HUES64 (cell line): ENCODE data around the gene TMC2.

ENCODE experiments used
- H3K27ac ChIP-seq: 2 replicates; pipeline ENCODE4 v1.7.0; 2013; ENCODE audit warnings: low read depth, low read length, inconsistent platforms
- H3K27me3 ChIP-seq: 2 replicates; pipeline ENCODE4 v1.6.1; 2013; ENCODE audit warnings: mild to moderate bottlenecking, low read length; ENCODE audit not compliant: insufficient read depth
- H3K36me3 ChIP-seq: 2 replicates; pipeline ENCODE4 v1.6.1; 2013; ENCODE audit warnings: mild to moderate bottlenecking, low read length; ENCODE audit not compliant: insufficient read depth
- H3K4me1 ChIP-seq: 2 replicates; pipeline ENCODE4 v1.6.1; 2013; ENCODE audit warnings: mild to moderate bottlenecking, low read length, moderate library complexity; ENCODE audit not compliant: insufficient read depth
- H3K4me3 ChIP-seq: 2 replicates; pipeline ENCODE4 v1.5.1; 2013; ENCODE audit warnings: mild to moderate bottlenecking, low read length, moderate library complexity
- H3K9ac ChIP-seq: 2 replicates; pipeline ENCODE4 v1.6.1; 2013; ENCODE audit warnings: mild to moderate bottlenecking, low read depth, low read length
- H3K9me3 ChIP-seq: 2 replicates; pipeline ENCODE4 v1.6.1; 2013; ENCODE audit warnings: low read depth, low read length; ENCODE audit not compliant: insufficient read depth
- WGBS: fragments of 150-250, 120-280 bp; methylation state at CpG from one replicate; pipeline ENCODE4 v1.1.7; 2013; ENCODE audit warnings: missing lambda C conversion rate; 5-methylcytosine and 5-hydroxymethylcytosine counted together

TMC2 gene

DNA sequence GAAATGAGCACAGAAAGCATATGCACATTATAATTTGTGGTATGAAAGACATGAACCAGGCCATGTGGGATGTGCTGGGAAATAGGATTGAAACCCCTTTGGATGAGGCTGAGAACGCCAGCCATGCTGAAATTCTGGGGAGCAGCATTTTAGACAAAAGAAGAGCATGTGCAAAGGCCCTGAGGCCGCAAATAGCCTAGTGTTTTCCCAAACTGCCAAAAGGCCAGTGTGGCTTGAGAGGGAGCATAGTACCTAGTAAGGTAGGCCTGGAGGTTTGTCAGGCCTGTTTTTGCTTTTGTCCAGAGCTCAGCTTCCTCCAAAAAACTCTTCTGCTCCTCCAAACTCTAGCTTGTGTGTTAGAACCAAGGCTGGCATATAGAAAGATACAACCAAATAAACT, 58.7 kb downstream of the TMC2 start:
- H3K36me3 ChIP-seq, result no peaks in the 10 kb centered on the region
- WGBS, result 89% methylated on average over 2 of the region's 2 CpGs
- 0 out of 2 replicates have a peak, but pooled peaks cover 8% of the 10 kb centered on the region for H3K4me1 ChIP-seq
- H3K27me3 ChIP-seq, result no peaks in the 10 kb centered on the region; the same call in 1 of the 2 replicates
- H3K27ac ChIP-seq, result no peak overlapping the region
- no peak overlapping the region for H3K4me3 ChIP-seq
- H3K9me3 ChIP-seq, result no peaks in the 10 kb centered on the region
- H3K9ac ChIP-seq, result no peak overlapping the region

DNA sequence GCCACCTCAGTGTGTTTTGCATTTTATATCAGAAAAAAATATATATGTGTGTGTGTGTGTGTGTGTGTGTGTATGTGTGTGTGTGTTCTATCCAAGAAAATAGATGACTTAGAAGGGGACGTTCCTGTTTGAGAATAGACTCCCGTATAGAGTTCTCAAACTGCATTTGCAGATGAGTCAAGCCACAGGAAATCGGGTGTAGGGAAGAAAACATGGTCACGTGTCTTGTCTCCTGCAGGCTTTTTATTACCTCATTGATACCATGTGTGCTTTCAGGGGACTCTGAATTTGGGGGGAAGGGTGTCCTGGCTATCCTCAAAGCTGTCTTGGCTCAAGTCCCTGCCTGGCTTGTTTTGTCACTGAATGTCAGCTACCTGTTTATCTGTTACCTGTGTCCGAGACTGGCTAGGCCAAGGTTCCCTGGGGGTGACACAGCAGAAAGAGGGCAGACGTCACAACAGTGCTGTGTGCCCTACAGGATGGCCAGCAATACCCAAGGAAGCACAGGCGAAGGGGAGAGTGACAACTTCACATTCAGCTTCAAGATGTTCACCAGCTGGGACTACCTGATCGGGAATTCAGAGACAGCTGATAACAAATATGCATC, 60.4 kb downstream of the TMC2 start:
- WGBS, result 70% methylated on average over 8 of the region's 8 CpGs
- Histone ChIP-seq H3K9ac (no peak overlapping the region), H3K27me3 (no peaks in the 10 kb centered on the region; the same call in 1 of the 2 replicates)

DNA sequence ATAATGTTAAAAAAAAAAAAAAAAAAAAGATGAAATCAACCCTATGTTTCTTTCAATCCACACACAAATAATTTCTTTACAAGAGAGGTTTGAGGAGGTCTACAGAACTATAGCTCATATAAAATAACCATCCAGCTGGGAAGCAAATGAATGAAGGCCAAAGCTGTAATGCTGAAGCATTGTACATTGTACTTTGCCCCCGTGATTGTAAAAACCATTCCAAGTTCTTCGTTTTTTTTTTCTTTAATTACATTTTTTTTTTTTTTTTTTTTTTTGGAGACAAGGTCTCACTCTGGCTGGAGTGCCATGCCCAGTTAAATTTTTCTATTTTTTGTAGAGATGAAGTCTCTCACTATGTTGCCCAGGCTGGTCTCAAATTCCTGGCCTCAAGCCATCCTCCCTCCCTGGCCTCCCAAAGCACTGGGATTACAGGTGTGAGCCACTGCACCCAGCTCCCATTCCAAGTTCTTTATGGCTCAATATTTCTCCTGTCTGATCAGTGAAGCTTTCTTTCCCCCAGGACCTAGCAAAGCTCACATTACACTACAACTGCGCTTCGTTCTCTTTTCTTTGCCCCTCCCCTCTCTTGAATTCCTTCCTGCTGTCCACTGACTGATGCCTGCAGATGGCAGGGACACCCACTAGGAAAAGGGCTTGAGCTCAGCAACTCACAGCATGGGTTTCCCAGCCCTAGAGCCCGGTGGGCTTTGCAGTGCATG, 63.1 kb downstream of the TMC2 start:
- 0 out of 2 replicates have a peak, but pooled peaks cover 8% of the 10 kb centered on the region for H3K4me1 ChIP-seq
- no peaks in the 10 kb centered on the region for H3K36me3 ChIP-seq
- H3K9me3 ChIP-seq, result no peaks in the 10 kb centered on the region
- H3K27me3 ChIP-seq, result no peaks in the 10 kb centered on the region
- WGBS, result 50% methylated on average over 4 of the region's 5 CpGs
- H3K9ac ChIP-seq, result no peak overlapping the region
- no peak overlapping the region for H3K27ac ChIP-seq
- no peak overlapping the region for H3K4me3 ChIP-seq

More for the DNA sequence above, 60.4 kb downstream of the TMC2 start:
- Histone ChIP-seq H3K36me3 (no peaks in the 10 kb centered on the region), H3K4me3 (no peak overlapping the region), H3K9me3 (no peaks in the 10 kb centered on the region), H3K4me1 (0 out of 2 replicates have a peak, but pooled peaks cover 8% of the 10 kb centered on the region), H3K27ac (no peak overlapping the region)

DNA sequence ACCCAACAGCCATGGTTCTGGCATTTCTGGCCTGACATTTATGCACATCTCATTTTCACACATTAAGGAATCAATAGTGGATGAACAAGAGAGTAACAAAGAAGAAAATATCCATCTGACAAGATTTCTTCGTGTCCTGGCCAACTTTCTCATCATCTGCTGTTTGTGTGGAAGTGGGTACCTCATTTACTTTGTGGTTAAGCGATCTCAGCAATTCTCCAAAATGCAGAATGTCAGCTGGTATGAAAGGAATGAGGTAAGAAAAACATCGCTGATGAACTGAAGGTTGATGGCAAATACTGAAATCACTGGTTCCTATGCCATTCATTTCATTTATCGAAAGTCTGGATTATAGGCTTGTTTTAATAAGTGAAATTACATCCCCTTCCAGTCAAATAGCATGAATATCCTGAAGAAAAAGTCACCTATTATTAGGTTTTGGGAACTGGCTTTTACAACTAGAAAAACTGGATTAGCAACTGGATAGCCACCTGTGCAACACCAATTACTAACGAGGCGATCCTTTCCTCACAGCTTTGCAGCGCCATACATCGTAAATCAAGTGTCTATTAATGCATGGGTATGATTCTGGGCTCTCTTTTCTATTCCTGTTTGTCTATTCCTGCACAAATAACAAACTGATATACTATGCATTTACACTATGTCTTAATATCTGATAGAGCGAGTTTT, 65.8 kb downstream of the TMC2 start:
- Histone ChIP-seq H3K27me3 (no peaks in the 10 kb centered on the region), H3K27ac (no peak overlapping the region), H3K36me3 (no peaks in the 10 kb centered on the region), H3K9me3 (peaks cover 15% of the 10 kb centered on the region), H3K4me3 (no peak overlapping the region), H3K4me1 (0 out of 2 replicates have a peak, but pooled peaks cover 4% of the 10 kb centered on the region), H3K9ac (no peak overlapping the region)
- WGBS, result 94% methylated on average over 8 of the region's 9 CpGs

DNA sequence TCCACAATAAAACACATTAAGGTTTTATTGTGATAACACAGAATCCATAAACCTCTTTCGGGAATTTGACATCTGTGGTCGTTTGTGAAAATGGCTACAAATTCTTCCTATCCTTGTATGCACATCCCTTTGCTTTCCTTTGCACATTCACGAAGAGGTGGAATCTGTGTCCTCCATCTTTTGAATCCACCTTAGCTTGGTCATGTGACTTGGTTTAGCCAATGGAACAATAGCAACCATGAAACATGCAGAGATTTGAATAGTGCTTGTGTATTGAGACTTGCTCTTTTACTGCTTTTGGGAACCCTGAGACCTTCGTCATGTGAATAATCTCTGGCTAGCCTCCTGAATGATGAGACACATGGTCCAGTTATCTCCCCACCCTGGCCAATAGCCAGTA, 66.4 kb downstream of the TMC2 start:
- Histone ChIP-seq H3K9ac (no peak overlapping the region), H3K4me1 (0 out of 2 replicates have a peak, but pooled peaks cover 4% of the 10 kb centered on the region), H3K36me3 (no peaks in the 10 kb centered on the region), H3K27ac (no peak overlapping the region), H3K27me3 (no peaks in the 10 kb centered on the region), H3K4me3 (no peak overlapping the region), H3K9me3 (peaks cover 19% of the 10 kb centered on the region)
- 94% methylated on average over 4 of the region's 4 CpGs for WGBS

DNA sequence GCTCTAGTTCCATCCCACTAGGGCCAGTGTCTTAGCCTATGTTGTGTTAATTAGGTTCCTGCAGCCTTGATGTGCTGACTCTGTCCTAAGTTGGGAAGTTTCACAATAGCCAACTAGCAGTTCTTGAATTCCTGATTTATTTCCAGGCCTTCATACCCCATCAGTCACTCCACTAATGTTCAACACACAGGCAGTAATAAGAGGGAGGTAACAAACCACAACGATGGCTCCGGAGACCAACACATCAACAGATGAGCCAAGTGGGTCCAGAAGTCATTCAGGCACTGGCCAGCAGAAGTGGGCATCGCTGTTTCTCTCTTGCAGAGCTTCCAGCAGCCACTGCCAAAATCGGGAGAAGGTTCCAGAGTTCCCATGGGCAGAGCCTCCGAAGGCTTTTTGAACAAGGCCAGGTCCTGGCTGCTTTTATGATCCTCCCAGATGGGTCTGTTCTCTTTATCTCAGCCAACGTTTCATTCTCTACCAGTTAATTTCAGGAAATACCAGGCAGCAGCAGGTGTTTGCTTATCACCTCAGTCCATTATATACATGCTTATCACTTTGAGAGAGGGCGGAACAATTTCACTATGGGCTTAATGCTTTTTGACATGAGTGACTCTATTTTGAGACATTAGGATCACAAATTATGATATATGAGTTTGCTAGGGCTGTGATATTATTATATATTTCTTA, 67.6 kb downstream of the TMC2 start:
- H3K9me3 ChIP-seq, result peaks cover 19% of the 10 kb centered on the region
- H3K4me1 ChIP-seq, result 0 out of 2 replicates have a peak, but pooled peaks cover 4% of the 10 kb centered on the region
- WGBS, result 85% methylated on average over 7 of the region's 7 CpGs
- no peak overlapping the region for H3K4me3 ChIP-seq
- H3K36me3 ChIP-seq, result no peaks in the 10 kb centered on the region
- H3K27me3 ChIP-seq, result no peaks in the 10 kb centered on the region
- H3K9ac ChIP-seq, result no peak overlapping the region
- no peak overlapping the region for H3K27ac ChIP-seq

DNA sequence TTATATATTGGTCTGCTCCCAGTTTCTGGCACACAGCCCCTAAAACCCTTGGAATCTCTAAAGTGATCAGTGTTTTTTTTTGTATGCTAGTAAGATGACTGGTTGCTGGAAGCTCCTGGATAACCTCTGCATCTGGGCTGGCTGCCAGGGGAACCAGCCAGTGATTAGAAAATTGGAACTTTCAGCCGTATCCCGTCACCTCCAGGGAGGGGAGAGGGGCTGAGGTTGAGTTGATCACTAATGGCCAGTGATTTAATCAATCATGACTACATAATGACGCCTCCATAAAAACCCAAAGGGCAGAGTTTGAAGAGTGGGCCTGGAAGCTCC, 68.1 kb downstream of the TMC2 start:
- 90% methylated on average over 3 of the region's 3 CpGs for WGBS
- Histone ChIP-seq H3K9ac (no peak overlapping the region), H3K4me1 (0 out of 2 replicates have a peak, but pooled peaks cover 4% of the 10 kb centered on the region), H3K9me3 (peaks cover 19% of the 10 kb centered on the region), H3K4me3 (no peak overlapping the region), H3K27ac (no peak overlapping the region), H3K27me3 (no peaks in the 10 kb centered on the region), H3K36me3 (no peaks in the 10 kb centered on the region)

DNA sequence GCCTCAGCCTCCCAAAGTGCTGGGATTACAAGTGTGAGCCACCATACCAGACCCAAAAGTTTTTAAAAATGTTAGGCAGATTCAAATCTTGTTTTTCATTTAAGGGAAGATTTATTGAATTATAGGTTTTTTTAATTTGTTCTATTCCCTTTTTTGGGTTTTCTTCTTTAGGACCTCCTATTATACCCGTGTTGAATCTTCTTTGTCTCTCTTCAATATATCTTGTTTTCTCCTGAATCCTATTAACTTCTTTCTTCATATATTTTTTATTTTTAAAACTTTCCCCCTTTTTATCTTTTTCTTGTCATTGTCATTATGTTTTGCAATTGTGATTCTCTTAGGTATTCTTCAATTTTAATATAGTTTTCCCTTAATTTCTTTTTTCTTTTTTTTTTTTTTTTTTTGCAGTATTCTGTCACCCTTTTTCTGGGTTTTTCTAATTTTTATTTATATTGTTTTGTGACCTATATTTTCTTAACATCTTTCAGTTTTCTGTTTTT, 70.2 kb downstream of the TMC2 start:
- WGBS, result 75% methylated on average over 1 of the region's 1 CpG
- peaks cover 19% of the 10 kb centered on the region for H3K9me3 ChIP-seq
- H3K4me3 ChIP-seq, result no peak overlapping the region
- H3K27me3 ChIP-seq, result peaks cover 4% of the 10 kb centered on the region; the same call in 1 of the 2 replicates
- H3K27ac ChIP-seq, result no peak overlapping the region
- H3K36me3 ChIP-seq, result no peaks in the 10 kb centered on the region
- H3K9ac ChIP-seq, result no peak overlapping the region
- no peaks in the 10 kb centered on the region for H3K4me1 ChIP-seq

DNA sequence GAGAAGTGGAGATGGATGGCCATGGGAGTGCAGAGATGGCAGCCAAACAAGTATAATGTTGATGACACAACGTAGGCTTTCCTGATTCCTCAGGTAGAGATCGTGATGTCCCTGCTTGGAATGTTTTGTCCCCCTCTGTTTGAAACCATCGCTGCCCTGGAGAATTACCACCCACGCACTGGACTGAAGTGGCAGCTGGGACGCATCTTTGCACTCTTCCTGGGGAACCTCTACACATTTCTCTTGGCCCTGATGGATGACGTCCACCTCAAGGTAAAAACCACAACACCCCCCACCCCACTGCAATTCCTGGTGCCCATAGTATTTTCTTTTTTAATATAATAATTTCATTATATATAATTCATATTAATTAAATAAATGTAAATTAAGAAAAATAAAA, 74.0 kb downstream of the TMC2 start:
- no peaks in the 10 kb centered on the region for H3K4me1 ChIP-seq
- no peaks in the 10 kb centered on the region for H3K36me3 ChIP-seq
- no peak overlapping the region for H3K9ac ChIP-seq
- no peak overlapping the region for H3K27ac ChIP-seq
- H3K9me3 ChIP-seq, result peaks cover 19% of the 10 kb centered on the region
- 95% methylated on average over 6 of the region's 6 CpGs for WGBS
- no peak overlapping the region for H3K4me3 ChIP-seq
- H3K27me3 ChIP-seq, result peaks cover 7% of the 10 kb centered on the region; the same call in 1 of the 2 replicates

DNA sequence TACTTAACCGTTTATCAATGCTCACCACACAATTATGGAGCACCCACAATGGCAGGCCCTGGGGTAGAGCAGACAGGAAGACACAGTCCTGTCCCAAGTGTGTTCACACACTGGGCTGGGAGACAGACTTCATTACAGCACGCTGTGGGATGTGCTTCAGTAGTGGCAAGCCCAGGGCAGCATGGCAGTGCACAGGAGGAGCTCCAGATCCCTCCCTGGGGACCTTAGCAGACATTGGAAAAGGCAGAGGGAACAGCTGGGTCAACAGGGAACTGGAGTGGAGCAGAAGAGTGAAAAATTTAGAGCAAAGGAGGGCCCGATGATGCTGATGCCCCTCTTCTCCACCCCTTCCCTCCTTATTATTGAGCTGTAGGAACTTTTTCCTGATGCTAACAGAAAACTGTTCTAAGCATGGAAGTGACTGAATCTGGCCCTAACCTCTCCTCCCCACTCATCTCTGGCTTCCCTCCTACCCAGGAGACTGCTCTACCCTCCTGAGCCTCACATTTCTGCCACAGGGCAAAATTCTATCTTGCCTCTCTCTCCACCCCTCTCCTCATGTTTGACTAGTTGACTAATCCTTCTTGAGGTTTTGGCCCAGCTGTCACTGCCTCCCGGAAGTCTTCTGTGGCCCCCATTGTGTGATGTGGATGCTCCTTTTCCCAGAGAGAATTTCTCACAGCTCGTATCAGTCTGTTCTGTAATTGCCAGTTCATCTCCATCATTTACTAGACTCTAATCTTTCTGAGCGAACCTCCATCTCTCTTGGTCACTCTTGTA, 74.8 kb downstream of the TMC2 start:
- no peaks in the 10 kb centered on the region for H3K4me1 ChIP-seq
- 85% methylated on average over 6 of the region's 6 CpGs for WGBS
- no peak overlapping the region for H3K9ac ChIP-seq
- H3K27ac ChIP-seq, result no peak overlapping the region
- H3K27me3 ChIP-seq, result peaks cover 9% of the 10 kb centered on the region
- peaks cover 13% of the 10 kb centered on the region for H3K9me3 ChIP-seq
- H3K4me3 ChIP-seq, result no peak overlapping the region
- H3K36me3 ChIP-seq, result no peaks in the 10 kb centered on the region
